Measurements from ENCODE around the gene TTC19.
"Not testable (repeated sequence)": the region's sequence is repeated elsewhere in the genome, so short reads cannot be mapped to it uniquely, and the experiment has no call there.

Gene TTC19

DNA sequence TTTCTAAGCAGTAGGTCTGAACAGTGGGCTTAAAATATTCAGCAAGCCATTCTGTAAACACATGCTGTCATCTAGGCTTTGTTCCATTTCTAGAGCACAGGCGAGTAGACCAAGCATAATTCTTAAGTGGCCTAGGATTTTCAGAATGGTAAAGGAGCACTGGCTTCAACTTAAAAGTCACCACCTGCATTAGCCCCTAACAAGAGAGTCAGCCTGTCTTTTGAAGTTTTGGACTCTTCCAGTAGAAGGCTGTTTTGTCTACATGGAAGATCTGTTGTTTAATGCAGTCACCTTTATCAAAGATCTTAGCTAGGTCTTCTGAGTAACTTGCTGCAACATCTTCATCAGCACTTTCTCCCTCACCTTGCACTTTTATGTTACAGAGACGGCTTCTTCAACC, 36.6 kb downstream of the TTC19 start:
- DNase-seq: no peak

DNA sequence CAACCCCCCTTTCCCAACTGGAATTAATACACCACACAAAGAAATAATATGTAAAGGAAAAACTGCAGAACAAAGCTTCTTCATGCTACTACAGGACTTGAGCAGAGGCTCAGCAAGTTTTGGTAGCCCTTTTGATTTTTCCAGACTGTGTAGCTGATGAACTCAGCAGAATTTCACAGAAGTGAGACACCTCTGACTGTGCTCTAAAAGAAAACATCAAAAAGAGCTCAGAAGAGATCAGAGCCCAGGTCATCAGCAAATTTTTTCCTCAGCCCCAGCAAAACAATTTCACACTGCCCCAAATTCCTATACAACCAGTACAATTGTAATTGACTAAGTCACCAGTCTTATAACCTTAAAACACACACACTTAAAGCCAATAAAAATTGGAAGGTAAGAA, 38.0 kb downstream of the TTC19 start:
- DNase-seq: no peak

DNA sequence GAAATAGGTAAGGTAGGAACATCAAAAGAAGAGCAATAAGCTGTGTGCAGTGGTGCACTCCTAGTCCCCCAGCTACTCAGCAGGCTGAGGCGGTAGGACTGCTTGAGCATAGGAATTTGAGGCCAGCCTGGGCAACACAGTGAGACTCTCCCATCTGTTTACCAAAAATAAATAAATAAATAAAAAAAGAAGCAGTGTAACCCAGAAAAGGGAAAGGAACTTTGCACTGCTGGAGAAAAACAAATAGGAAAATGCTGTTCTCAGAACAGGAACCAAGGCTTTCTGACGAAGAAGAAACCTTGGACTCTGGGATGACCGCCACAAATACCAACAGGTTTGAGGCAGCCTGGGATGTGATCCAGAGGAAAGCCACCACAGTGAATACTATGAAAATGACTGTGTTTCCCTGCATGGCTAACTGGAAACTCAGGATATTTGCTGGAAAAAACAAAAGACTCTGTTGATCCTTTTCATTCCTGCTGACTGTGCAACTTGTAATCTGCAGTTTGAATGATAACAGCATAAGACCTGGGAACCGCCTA, 41.2 kb downstream of the TTC19 start:
- DNase-seq: no peak

DNA sequence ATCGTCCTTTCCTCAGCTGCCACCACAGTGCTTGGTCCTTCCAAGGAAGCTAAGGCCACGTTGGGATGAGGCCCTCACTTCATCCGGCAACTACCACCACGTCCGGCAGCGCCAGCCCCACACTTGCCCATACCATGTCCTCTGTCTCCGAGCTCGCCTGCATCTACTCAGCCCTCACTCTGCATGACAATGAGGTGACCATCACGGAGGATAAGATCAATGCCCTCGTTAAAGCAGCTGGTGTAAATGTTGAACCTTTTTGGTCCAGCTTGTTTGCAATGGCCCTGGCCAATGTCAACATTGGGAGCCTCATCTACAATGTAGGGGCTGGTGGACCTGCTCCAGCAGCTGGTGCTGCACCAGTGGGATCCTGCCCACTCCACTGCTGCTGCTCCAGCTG, 44.9 kb downstream of the TTC19 start:
- DNase-seq: no peak

DNA sequence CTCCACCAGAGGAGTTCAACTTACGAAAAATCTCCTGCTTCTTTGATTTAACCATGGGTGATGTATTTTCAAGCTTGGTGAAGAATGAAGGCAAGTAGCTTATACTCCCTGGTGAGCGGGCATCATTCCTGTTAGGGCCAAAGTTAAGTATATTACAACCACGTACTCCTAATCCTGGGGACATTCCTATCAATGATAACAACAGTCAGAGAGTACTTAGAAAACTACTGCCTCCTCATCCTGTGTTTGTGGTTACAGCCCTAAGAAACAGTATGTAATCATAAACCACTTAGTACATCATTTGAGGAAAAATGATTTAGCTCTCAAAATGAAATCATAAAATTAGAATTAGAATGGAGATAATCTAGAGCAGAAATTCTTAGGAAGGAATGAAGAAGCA, 47.3 kb downstream of the TTC19 start:
- DNase-seq: no peak

DNA sequence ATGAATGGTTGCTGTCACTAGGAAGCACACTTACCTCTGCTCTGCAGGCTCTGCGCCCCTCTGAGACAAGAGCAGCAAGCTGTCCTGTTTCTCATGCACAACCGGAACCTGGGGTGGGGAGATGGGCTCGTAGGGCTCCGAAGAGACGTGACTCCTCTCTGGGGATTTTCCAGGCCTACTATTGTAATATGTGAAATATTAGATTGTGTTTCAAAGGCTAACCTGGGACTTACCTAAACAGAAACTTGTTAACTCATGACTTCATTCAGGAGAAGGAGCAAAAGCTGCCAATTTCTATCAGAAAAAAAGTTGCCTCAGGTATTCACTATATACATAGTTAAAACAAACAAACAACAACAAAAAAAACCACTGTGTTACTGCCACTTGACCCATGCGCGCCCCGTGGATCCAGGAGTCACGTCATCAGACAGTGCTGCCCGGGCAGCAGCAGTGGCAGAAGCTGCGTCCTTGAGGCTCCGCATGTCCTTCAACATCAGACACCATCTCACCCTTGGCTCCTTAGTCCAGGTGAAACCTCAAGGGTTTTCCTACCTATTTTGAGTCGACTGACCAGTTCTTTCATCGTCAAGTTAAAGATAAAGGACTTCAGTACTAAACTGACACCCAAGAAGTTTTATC, 49.3 kb downstream of the TTC19 start:
- DNase-seq: no peak

DNA sequence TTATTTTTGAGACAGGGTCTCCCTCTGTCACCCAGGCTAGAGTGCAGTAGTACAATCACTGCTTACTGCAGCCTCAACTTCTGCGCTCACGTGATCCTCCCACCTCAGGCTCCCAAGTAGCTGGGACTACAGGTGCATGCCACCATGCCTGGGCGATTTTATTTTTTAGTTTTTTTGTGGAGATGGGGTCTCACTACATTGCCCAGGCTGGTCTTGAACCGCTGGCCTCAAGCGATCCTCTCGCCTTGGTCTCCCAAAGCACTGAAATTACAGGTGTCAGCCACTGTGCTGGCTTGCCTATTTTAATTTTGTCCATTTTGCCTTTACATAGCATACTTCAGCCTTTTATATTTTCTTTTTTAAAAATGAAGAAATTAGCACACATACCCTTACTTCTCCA, 51.2 kb downstream of the TTC19 start:
- DNase-seq: no peak

DNA sequence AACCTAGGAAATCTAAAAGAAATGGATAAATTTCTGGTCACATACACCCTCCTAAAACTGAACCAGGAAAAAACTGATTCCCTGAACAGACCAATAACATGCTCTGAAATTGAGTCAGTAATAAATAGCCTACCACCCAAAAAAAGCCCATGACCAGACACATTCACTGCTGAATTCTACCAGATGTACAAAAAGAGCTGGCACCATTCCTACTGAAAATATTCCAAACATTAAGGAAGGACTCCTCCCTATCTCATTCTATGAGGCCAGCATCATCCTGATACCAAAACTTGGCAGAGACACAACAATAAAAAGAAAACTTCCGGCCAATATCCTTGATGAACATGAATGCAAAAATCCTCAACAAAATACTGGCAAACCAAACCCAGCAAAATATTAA, 52.9 kb downstream of the TTC19 start:
- no peak for DNase-seq

DNA sequence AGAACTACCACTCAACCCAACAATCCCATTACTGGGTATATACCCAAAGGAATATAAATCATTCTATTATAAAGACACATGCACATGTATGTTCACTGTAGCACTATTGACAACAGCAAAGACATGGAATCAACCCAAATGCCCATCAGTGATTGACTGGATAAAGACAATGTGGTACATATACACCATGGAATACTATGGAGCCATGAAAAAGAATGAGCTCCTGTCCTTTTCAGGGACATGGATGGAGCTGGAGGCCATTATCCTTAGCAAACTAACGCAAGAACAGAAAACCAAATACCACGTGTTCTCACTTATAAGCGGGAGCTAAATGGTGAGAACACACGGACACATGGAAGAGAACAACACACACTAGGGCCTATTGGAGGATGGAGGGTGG, 55.5 kb downstream of the TTC19 start:
- DNase-seq: not testable (repeated sequence)

DNA sequence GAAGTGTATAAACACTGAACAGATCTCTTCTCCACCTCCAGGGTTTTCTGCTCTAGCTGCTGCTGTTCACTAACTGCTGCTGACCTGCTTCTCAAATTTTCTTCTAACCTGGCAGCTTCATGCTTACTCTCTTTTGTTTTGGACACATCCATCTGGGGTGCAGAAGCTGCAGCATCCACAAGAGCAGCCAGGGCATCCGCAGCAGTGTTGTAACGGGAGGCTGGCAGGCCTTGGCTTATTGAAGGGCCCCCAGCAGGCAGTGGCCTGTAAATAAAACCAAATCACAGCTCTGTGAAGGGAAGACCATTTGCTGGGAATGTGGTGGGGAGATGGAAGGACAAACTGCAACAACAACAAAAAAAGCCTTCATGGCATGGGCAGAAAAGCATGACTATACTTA, 62.0 kb downstream of the TTC19 start:
- DNase-seq: no peak

DNA sequence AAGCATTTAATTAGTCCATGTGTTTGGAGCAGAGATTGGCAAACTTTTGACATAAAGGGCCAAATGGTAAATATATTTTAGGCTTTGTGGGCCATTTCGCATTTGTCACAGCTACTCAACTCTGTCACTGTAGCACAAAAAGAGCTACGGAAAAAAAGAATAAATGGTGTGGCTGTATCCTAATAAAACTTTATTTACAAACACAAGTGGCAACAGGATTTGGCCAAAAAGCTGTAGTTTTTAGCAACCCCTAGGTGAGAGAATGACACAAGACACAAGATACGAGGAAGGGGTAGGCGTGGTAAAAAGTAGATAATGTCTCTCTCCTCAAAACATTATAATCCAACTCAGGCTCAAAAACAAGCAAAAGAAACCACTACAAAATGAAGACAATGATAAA, 66.5 kb downstream of the TTC19 start:
- DNase-seq: no peak

DNA sequence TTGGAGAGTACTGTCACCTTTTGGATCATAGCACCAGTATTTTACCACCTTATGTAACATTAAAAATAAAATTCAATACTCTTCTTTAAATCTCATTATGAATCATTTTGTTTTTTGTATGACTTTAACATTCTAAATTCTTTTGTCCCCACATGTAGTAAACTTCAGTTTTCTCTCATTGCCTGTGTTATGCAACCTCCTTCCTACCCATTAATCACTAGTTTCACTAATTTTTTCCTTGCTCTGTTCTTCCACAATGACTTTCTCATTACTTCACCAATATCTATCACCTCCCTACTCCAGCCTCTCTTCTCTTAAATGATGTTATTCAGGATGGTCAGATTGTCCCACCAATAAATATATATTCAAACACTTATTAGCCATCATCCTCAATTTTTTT, 68.7 kb downstream of the TTC19 start:
- no peak for DNase-seq

DNA sequence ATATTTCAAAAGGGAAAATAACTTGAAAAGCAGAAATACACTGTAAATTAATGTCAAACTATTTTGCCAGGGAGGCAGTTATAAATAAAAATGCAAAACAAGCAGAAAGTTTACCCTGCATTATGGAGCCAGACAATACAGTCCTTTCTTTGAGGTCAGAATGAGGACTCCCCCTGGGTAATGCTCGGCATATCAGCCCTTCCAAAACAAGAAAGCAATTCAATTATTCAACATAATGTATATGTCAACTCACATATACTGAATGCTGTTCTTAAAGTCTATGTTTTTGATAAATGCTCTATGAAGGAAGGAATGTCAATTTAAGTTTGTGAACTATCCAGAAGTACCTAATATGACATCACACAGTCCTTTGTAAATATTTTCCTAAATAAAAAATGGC, 72.4 kb downstream of the TTC19 start:
- no peak for DNase-seq

DNA sequence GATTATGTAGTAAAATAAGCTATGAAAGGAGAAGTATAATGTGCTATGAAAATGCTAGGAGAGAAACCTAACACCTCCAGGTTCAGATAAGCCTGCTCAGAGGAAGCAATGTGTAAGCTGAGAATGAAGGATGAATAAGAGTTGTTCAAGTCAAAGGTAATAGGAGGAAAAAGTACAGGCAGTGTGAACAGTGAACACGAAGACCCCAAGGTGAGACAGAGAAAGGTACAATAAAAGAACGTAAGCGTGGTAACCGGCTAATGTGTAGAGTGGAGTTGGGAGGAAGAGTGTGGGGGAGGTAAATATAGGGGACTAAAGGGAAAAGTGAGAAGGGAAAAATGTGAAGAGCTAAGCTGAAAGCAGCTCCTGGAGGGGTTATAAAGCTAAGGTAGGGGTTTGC, 74.2 kb downstream of the TTC19 start:
- no peak for DNase-seq

DNA sequence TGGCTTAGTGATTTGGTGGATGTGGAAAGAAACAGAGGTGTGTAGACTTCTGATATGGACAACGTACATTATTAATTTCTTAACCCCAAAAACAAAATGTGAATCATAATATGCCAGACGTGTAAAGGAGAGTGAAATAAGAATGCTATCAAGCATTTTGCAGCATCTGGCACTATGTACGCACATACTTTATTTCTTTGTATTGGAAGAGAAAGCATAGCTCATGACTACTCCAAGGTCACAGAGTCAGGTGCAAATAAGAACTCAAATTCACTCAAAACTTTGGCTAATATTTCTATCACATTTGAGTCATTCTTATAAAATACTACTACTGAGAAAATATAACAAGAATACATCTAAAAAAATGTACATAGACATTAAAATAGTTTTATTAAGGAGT, 74.8 kb downstream of the TTC19 start:
- no peak for DNase-seq

DNA sequence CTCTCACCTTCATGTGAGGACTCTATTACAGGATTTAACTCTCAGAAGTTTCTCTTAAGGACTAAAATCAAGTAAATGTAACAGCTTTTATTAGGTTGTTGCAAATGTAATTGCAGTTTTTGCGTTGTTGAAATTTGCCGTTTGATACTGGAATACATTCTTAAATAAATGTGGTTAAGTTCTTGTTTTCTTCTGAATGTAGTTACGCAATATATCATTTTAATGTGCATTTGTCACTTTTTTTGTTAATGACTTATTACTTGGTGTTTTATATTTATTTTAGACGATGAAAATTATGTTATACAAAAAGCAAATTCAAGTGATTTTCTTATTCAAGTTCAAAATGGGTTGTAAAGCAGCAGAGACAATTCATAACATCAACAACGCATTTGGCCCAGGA, 76.3 kb downstream of the TTC19 start:
- DNase-seq: no peak
